Nephron (organoid): Measurements from ENCODE around the gene SF3A2.

Experiments
- H3K27ac Mint-ChIP-seq, 3 experiments: 2 replicates each; pipeline ENCODE4 v1.8.0; 2020; ENCODE audit warnings: mixed read lengths in 3 of 3, mild to moderate bottlenecking in 2 of 3, moderate library complexity in 1 of 3
- H3K27me3 Mint-ChIP-seq: 2 replicates; pipeline ENCODE4 v1.8.0; 2021; ENCODE audit warnings: low read depth, mild to moderate bottlenecking, moderate library complexity, mixed read lengths
- H3K36me3 Mint-ChIP-seq: 2 replicates; pipeline ENCODE4 v1.8.0; 2020; ENCODE audit warnings: low read depth, mixed read lengths
- H3K4me1 Mint-ChIP-seq: 2 replicates; pipeline ENCODE4 v1.8.0; 2020; ENCODE audit warnings: mixed read lengths
- H3K4me3 Mint-ChIP-seq, 3 experiments: 2 replicates each; pipeline ENCODE4 v1.8.0; 2020; ENCODE audit warnings: mild to moderate bottlenecking in 3 of 3, mixed read lengths in 3 of 3, moderate library complexity in 2 of 3
- H3K9me3 Mint-ChIP-seq: 2 replicates; pipeline ENCODE4 v1.8.0; 2020; ENCODE audit warnings: mixed read lengths
- CTCF ChIP-seq, 3 experiments: fragments of 200-600 bp; sonication (generic); IDR thresholded peaks; one replicate each; pipeline ENCODE4 v1.5.0; 2021; ENCODE audit warnings: antibody characterized with exemption in 3 of 3; ENCODE audit not compliant: unreplicated experiment in 3 of 3

SF3A2 gene

GRCh38 chr19:2271234-2272103, 34.8 kb downstream of the SF3A2 start:
- peak overlapping the region; percentile 89 to 95 (median 92) for H3K4me3 Mint-ChIP-seq
- H3K4me1 Mint-ChIP-seq: peaks cover 30% of the 10 kb centered on the region
- H3K27me3 Mint-ChIP-seq: no peaks in the 10 kb centered on the region
- H3K36me3 Mint-ChIP-seq: peaks cover 21% of the 10 kb centered on the region
- no peak for TF ChIP-seq CTCF (IDR thresholded peaks at IDR 0.05; ENCODE audit: unreplicated experiment in 3 of 3)
- H3K27ac Mint-ChIP-seq: peak overlapping the region; percentile 45 to 79 (median 61)
- no peaks in the 10 kb centered on the region for H3K9me3 Mint-ChIP-seq

DNA sequence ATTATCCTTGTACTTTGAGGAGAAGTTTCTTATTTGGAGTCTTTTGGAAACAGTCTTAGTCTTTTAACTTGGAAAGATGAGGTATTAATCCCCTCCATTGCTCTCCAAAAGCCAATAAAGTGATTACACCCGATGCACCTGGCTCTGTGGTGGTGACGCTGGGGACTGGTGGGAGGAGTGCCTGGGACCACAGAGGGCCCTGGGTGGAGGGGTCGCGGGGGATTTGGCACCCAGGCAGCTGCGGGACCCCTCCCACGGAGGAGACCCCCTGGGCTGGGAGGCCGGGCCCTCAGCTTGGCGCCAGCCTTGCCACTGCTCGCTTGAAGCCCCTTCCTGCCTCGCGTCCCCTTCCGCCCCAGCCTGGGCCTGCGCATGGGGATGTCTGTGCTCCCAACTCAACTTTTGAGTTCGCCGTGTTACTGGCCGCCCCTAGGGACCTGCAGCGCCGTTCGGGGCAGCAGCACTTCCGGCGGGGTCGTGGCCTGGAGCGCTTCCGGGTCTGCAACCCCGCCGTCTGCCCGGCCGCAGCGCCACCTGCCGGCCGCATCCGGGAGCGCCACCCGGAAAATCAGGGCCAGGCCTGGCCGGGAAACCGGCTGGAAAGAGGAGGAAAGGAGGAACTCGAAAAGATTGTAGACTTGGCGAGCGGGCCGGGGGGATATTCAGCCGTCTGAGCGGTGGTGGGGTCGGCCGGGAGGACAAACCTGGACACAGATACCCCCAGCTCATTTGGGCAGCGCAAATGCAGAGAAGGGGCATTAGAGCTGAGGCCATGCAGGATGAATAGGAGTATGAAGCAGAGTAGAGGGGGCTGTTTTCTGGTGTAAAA, 36.9 kb downstream of the SF3A2 start:
- Mint-ChIP-seq H3K9me3 (no peaks in the 10 kb centered on the region), H3K27ac (peak overlapping the region; percentile 56 to 88 (median 87)), H3K27me3 (no peaks in the 10 kb centered on the region), H3K36me3 (peaks cover 25% of the 10 kb centered on the region), H3K4me1 (peaks cover 26% of the 10 kb centered on the region), H3K4me3 (peak overlapping the region; percentile 70 to 83 (median 77))
- peak; percentile 93 to 98 (median 94) for TF ChIP-seq CTCF (IDR thresholded peaks at IDR 0.05; ENCODE audit: unreplicated experiment in 3 of 3)

DNA sequence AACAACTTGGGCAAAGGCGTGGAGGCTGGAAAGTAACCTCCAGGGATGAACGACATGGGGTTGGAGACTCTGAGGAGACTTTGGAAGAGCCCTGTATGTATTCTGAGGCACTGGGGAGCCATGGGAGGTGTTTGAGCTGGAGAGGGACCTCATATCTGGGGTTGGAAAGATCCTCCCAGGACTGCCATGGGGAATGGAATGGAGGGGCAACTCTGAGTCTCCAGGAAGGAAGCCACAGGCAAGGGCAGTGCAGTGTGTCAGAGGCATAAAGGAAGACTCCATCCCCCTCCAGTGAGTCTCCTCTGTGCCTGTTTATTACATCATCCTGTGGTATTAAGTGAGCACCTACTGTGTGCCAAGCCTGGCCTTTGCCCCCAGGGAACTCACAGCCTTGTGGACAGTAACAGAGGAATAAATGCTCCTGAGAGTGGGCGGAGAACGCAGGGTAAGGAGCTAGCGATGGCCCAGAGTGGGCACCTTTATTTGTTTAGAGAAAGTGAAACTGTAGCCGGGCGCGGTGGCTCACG, 37.6 kb downstream of the SF3A2 start:
- Mint-ChIP-seq H3K36me3 (peaks cover 25% of the 10 kb centered on the region), H3K27ac (peak overlapping the region; percentile 56 to 88 (median 87)), H3K4me1 (peaks cover 26% of the 10 kb centered on the region), H3K4me3 (peak overlapping the region; percentile 26 to 70 (median 39)), H3K27me3 (peaks cover 5% of the 10 kb centered on the region), H3K9me3 (no peaks in the 10 kb centered on the region)
- TF ChIP-seq CTCF (IDR thresholded peaks at IDR 0.05; ENCODE audit: unreplicated experiment in 3 of 3): no peak

DNA sequence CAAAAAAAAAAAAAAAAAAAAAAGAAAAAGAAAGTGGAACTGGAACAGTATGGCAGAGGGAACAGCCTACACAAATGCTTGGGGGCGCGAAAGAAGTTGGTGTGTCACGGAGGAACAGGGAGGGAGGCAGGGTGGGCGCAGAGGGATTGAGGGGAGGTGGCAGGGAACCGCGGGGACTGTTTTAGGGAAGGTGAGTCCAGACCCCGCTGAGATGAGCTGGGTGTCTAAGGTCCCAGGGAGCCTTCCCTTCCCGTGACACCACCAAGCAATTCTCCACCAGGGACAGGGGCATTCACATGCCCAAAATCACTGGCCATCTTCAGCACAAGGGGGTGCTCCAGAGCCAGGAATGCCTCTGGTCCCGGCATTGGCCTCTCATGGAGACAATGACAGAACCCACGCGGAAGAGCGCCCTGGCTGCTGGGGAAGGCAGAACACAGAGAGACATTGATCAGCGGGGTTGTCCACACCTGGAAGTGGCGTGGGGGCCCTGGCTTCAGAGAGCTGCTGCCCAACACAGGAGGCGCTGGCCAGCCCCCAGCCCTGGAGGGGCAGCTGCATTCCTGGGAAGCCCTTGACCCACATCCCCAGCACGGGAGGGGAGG, 38.4 kb downstream of the SF3A2 start:
- peak overlapping the region in 2 of 3 experiments; percentile 27 to 85 for H3K27ac Mint-ChIP-seq
- peaks cover 26% of the 10 kb centered on the region for H3K4me1 Mint-ChIP-seq
- peak overlapping the region; percentile 29 to 70 (median 55) for H3K4me3 Mint-ChIP-seq
- H3K36me3 Mint-ChIP-seq: peaks cover 25% of the 10 kb centered on the region
- TF ChIP-seq CTCF (IDR thresholded peaks at IDR 0.05; ENCODE audit: unreplicated experiment in 3 of 3): peak; percentile 31 to 58 (median 46)
- H3K9me3 Mint-ChIP-seq: no peaks in the 10 kb centered on the region
- H3K27me3 Mint-ChIP-seq: peaks cover 5% of the 10 kb centered on the region

DNA sequence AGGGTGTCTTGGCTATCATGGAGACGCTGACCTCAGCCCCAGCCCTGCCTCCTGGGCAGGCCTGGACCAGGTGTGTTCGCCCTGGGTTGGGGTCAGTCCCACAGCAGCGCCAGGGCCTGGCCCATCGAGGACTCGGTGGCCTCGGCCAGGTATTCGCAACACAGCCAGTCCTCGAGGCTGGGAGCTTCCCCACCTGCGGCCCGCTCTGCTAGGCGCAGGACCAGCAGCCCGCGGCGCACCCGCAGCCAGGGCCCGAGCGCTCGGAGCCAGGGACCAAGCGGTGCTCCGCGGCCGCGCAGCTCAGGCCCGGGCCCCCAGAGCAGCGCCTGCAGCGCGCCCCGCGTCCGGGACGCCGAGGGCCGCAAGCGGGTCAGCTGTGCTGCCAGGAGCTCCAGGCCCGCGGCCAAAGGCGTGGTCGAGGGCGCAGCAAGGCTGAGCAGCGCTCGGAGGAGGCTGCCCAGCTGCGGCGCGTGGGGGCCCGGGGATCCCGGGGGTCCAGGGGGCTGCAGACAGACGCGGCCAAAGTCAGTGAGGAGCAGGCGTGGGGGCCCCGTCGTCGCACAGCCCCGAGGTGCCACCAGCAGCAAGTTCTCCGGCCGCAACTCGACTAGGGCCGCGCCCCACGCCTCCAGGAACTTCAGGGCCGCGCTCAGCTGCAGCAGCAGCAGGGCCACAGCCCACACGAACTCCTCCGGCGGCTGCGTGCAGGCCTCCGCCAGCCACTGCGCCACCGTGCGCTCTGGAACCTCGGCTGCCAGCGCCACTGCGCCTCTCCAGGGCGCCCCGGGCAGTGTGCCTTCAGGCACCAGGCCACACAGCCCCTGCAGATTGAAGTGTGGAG, 39.2 kb downstream of the SF3A2 start:
- no peak overlapping the region for H3K4me3 Mint-ChIP-seq
- peaks cover 25% of the 10 kb centered on the region for H3K36me3 Mint-ChIP-seq
- H3K27me3 Mint-ChIP-seq: peaks cover 5% of the 10 kb centered on the region
- H3K4me1 Mint-ChIP-seq: peaks cover 26% of the 10 kb centered on the region
- no peak overlapping the region for H3K27ac Mint-ChIP-seq
- no peak for TF ChIP-seq CTCF (IDR thresholded peaks at IDR 0.05; ENCODE audit: unreplicated experiment in 3 of 3)
- no peaks in the 10 kb centered on the region for H3K9me3 Mint-ChIP-seq
